GM13976 (cell line): ENCODE results near the gene AFG3L2.

Source experiments
- DNase-seq: peaks from one replicate; pipeline ENCODE4 v3.0.0; 2012; ENCODE audit warnings: low spot score
- in situ Hi-C: fragments of 300-500 bp; cut with MboI; formaldehyde crosslinking; loops from one replicate; pipeline ENCODE4 v1.12.0; 2022; ENCODE audit warnings: low sequenced_read_pairs, mixed read lengths, inconsistent platforms; ENCODE audit not compliant: unreplicated experiment
- TF ChIP-seq, protein P1 (sequence below): IDR thresholded peaks from 2 replicates; pipeline ENCODE4 v1.5.1; 2012; ENCODE audit warnings: borderline replicate concordance, mild to moderate bottlenecking; ENCODE audit not compliant: insufficient read depth; ENCODE audit errors: extremely low read depth, missing control alignments, control extremely low read depth

The AFG3L2 gene

DNA sequence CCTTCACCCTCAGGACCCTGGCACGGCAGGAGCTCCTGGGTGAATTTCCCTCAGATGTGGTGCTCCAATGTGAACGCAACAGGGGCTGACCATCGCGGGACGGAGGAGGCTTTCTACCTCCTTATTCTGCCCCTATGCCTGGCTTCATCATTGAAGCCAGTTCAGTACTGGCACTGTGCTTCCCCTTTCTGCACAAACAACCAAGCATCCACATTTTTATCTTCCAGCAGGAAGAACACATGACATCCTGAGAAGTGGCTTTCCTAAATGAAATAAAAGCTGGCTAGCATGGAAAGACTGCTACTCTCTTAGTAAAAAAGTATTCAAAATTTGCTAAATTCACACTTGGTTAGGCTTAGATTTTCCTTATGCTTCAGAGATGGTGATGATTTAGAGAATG is 24.8 kb downstream of the AFG3L2 start:
- in situ Hi-C loops: no loop called here
- TF ChIP-seq, protein P1, sequence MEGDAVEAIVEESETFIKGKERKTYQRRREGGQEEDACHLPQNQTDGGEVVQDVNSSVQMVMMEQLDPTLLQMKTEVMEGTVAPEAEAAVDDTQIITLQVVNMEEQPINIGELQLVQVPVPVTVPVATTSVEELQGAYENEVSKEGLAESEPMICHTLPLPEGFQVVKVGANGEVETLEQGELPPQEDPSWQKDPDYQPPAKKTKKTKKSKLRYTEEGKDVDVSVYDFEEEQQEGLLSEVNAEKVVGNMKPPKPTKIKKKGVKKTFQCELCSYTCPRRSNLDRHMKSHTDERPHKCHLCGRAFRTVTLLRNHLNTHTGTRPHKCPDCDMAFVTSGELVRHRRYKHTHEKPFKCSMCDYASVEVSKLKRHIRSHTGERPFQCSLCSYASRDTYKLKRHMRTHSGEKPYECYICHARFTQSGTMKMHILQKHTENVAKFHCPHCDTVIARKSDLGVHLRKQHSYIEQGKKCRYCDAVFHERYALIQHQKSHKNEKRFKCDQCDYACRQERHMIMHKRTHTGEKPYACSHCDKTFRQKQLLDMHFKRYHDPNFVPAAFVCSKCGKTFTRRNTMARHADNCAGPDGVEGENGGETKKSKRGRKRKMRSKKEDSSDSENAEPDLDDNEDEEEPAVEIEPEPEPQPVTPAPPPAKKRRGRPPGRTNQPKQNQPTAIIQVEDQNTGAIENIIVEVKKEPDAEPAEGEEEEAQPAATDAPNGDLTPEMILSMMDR: no peak
- no peak for DNase-seq

DNA sequence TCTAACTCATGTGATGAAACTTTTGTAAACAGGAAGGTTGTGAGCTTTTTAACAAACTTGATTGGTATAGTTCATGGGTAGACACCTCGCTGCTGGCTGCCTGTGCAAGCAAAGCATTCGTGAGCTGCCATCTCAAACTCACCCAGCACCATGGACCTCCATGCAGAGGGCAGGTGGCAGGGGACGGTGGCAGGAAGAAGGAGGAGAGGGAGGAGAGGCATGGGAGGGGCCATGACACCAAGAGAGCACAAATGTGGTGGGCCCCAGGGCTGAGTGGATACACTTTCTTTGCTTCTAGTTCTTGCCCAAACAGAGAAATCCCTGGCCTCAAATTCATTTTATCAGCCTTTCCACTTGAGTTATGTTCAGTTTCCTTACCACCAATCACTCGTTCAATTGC is 29.1 kb downstream of the AFG3L2 start:
- in situ Hi-C loops: no loop called here
- DNase-seq: no peak
- TF ChIP-seq, protein P1: no peak

DNA sequence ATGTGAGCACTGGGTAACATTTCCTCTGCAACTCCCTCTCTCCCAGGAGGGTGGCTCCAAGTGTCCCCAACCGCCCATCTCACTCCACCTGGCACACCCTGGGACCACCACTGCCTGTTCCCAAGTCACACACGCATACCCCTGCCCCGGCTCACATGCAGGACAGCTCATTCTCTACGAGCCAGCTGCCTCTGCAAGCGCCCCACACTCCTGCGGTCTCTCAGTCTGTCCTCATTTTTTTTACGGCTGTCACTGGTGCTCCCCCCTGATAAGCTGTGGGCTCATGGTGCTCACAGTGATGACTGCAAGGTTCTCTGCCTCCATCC is 30.8 kb downstream of the AFG3L2 start:
- no peak for DNase-seq
- in situ Hi-C loops: no loop called here
- TF ChIP-seq, protein P1: no peak

DNA sequence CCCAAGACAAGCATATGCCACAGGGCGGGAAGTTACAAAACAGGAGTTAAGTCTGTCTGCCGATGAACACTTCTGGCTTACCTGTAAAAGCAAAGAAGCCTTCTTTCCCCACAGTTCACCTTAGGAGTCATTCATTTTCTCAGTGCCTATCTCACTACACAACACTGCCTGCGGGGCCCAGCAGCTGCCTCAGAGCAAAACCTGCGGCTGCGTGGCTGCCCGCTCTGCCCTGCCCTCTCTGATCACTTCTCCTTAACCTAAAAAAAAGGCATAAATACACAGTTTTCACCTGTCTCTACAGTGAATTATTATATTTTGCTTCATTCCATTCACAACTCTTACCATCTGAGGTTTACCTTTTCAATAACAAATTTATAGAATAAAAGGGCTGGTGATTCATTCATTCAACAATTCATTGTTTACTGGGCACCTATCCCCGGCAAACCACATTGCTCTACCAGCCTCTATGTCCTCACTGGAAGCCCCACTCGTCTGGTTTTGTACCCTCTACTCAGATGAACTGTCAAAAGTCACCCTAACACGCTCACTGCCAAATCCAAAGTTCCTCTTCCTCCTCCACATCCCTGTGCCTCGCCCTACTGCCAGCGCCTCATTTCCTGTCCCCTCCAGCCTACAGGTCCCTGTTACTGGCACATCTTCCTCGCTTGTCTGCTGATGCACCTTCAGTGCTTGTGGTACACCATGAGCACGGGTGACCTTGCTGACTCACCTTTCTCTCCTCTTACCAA is 31.4 kb downstream of the AFG3L2 start:
- no peak for DNase-seq
- in situ Hi-C loops: no loop called here
- TF ChIP-seq, protein P1: no peak

DNA sequence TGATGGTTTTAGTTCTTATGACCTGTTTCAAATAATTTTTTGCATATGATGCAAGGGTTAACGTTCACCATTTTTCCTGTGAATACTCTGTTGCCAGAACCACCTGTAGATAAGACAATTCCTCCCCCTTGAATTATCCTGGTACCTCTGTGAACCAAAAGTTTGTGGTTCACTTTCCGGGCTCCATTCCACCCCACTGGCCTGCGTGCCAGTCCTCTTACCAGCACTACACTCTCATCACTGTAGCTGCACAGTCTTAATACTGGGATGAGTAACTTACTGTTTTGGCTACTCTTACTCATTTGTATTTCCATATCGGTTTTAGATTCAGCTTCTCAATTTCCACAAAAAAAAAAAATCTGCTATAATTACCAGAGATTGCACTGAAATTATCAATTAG is 34.4 kb downstream of the AFG3L2 start:
- TF ChIP-seq, protein P1: no peak
- no peak for DNase-seq
- in situ Hi-C loops: no loop called here

DNA sequence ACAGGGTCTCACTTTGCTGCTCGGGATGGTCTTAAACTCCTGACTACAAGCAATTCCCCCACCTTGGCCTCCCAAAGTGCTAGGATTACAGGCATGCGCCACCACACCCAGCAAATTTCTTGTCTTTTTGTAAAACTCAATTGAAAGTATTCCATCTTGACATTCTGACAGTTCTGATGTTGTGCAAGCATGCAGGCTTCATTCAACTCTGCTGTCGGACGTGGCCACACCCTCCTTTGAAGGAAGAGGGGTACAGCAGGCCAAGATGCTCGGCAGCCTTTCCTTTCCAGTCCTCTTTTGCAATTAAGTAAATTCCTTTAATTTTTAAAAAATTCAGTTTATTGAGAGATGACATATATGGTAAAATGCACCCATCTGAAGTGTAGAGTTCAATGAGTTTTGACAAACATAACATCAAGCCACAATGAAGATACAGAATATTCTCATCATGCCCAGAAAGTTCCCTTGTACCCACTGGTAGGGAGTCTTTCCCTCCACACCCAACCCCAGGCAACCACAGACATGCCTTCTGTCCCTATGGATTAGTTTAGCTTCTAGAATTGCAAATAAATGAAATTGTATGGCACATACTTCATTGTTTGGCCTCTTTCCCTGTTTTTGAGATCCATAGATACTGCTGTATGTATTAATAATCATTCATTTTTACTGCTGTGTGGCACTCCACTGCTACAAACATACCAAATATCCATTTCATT is 35.9 kb downstream of the AFG3L2 start:
- in situ Hi-C loops: no loop called here
- DNase-seq: no peak
- TF ChIP-seq, protein P1: no peak
